AG09309 (cell line): ENCODE results near the gene IER5L.
"Not testable (repeated sequence)": the region's sequence is repeated elsewhere in the genome, so short reads cannot be mapped to it uniquely, and the experiment has no call there.

Source experiments
- DNase-seq: peaks from one replicate; pipeline ENCODE4 v3.0.0-alpha.2; 2010; ENCODE audit warnings: low read depth
- H3K4me3 ChIP-seq: 2 replicates; pipeline ENCODE4 v1.5.1; 2011; ENCODE audit warnings: mild to moderate bottlenecking, low read depth, low read length, moderate library complexity; ENCODE audit not compliant: control insufficient read depth
- CTCF ChIP-seq: IDR thresholded peaks from 2 replicates; pipeline ENCODE4 v1.5.1; 2011; ENCODE audit warnings: mild to moderate bottlenecking, low read depth, low read length, inconsistent platforms; ENCODE audit not compliant: insufficient read depth, control insufficient read depth; ENCODE audit errors: missing control alignments

The IER5L gene

GRCh38 chr9:129198319-129199043 lies 20.4 kb upstream of the IER5L start:
- DNase-seq = peak; percentile 32
- TF ChIP-seq CTCF = no peak
- H3K4me3 ChIP-seq = peak overlapping the region; percentile 27

GRCh38 chr9:129197978-129198318 lies 19.9 kb upstream of the IER5L start:
- no peak for DNase-seq
- peak overlapping the region; percentile 27 for H3K4me3 ChIP-seq
- TF ChIP-seq CTCF = no peak

GRCh38 chr9:129197045-129197444 lies 19.0 kb upstream of the IER5L start:
- H3K4me3 ChIP-seq, DNase-seq: not testable (repeated sequence)

- H3K4me3 ChIP-seq = no peak overlapping the region
- no peak for DNase-seq
- no peak for TF ChIP-seq CTCF
These were observed 17.5 kb upstream of the IER5L start for GRCh38 chr9:129195606-129196005.

GRCh38 chr9:129194221-129194620 lies 16.2 kb upstream of the IER5L start:
- TF ChIP-seq CTCF = no peak
- no peak overlapping the region for H3K4me3 ChIP-seq
- no peak for DNase-seq

- no peak for TF ChIP-seq CTCF
- DNase-seq = no peak
- H3K4me3 ChIP-seq = no peak overlapping the region
These were observed 15.6 kb upstream of the IER5L start for GRCh38 chr9:129193655-129194054.

- no peak for TF ChIP-seq CTCF
- no peak overlapping the region for H3K4me3 ChIP-seq
- no peak for DNase-seq
These were observed 13.2 kb upstream of the IER5L start for GRCh38 chr9:129191234-129191633.

- DNase-seq, H3K4me3 ChIP-seq: not testable (repeated sequence)
These were observed 11.9 kb upstream of the IER5L start for GRCh38 chr9:129189971-129190370.
